HepG2 (cell line): ENCODE measurements around the gene NUDT21. TPM values are rescaled to one million over a fixed set of nuclear protein-coding genes. Genes with fewer than 3 reads are reported as not detected.

Source experiments
- ARID3A ChIP-seq: IDR thresholded peaks from 2 replicates; pipeline ENCODE4 v1.6.1; 2012; ENCODE audit warnings: low read depth, low read length, improper control_type of control experiment
- GATAD2A ChIP-seq: IDR thresholded peaks from 2 replicates; pipeline ENCODE4 v1.6.1; 2016
- HMG20B ChIP-seq: conservative IDR thresholded peaks from 2 replicates; pipeline ENCODE4 v1.6.1; 2016; ENCODE audit warnings: missing genetic modification reagents, missing compliant biosample characterization
- HNF4A ChIP-seq: sonication (generic); formaldehyde crosslinking; IDR thresholded peaks from 2 replicates; pipeline ENCODE4 v1.4.0; 2020; ENCODE audit warnings: missing genetic modification reagents
- MAX ChIP-seq: IDR thresholded peaks from 2 replicates; pipeline ENCODE4 v1.6.1; 2012; ENCODE audit warnings: inconsistent platforms
- MED1 ChIP-seq: sonication (generic); formaldehyde crosslinking; IDR thresholded peaks from 2 replicates; pipeline ENCODE4 v1.4.0; 2020; ENCODE audit warnings: missing genetic modification reagents
- NBN ChIP-seq: fragments of 450-650 bp; conservative IDR thresholded peaks from 2 replicates; pipeline ENCODE4 v1.6.1; 2017
- NCOR1 ChIP-seq: fragments of 200-600 bp; sonication (generic); IDR thresholded peaks from 2 replicates; pipeline ENCODE4 v1.7.0; 2017; ENCODE audit warnings: antibody characterized with exemption, low read length, borderline replicate concordance
- PAXIP1 ChIP-seq: sonication (generic); formaldehyde crosslinking; conservative IDR thresholded peaks from 2 replicates; pipeline ENCODE4 v1.4.0; 2020; ENCODE audit warnings: mild to moderate bottlenecking, missing genetic modification reagents, moderate library complexity
- SAP130 ChIP-seq: IDR thresholded peaks from 2 replicates; pipeline ENCODE4 v1.6.1; 2016; ENCODE audit warnings: low read depth
- SOX13 ChIP-seq, 3 experiments: fragments of 450-650 bp in 1 of 3; sonication (generic) in 1 of 3; formaldehyde crosslinking in 1 of 3; IDR thresholded peaks in 2 of 3; conservative IDR thresholded peaks in 1 of 3; 2 replicates each; pipeline versions ENCODE4 v1.5.0 to v1.6.1; 2016 to 2020; ENCODE audit warnings: antibody characterized with exemption in 1 of 3, mild to moderate bottlenecking in 1 of 3, missing compliant biosample characterization in 1 of 3, missing genetic modification reagents in 1 of 3, moderate library complexity in 1 of 3
- THAP11 ChIP-seq: IDR thresholded peaks from 2 replicates; pipeline ENCODE4 v1.6.1; 2016; ENCODE audit warnings: missing biosample characterization, missing genetic modification reagents
- ZNF121 ChIP-seq: sonication (generic); formaldehyde crosslinking; IDR thresholded peaks from 2 replicates; pipeline ENCODE4 v1.5.0; 2020; ENCODE audit warnings: mild to moderate bottlenecking, missing genetic modification reagents
- ZNF142 ChIP-seq: sonication (generic); formaldehyde crosslinking; IDR thresholded peaks from 2 replicates; pipeline ENCODE4 v1.4.0; 2020; ENCODE audit warnings: missing genetic modification reagents
- ZNF160 ChIP-seq: sonication (generic); formaldehyde crosslinking; IDR thresholded peaks from 2 replicates; pipeline ENCODE4 v1.8.0; 2022; ENCODE audit warnings: mild to moderate bottlenecking, inconsistent platforms, missing genetic modification reagents
- ZNF264 ChIP-seq: sonication (generic); formaldehyde crosslinking; IDR thresholded peaks from 2 replicates; pipeline ENCODE4 v1.4.0; 2020; ENCODE audit warnings: missing genetic modification reagents
- ZNF562 ChIP-seq: sonication (generic); formaldehyde crosslinking; IDR thresholded peaks from 2 replicates; pipeline ENCODE4 v1.8.0; 2022; ENCODE audit warnings: missing genetic modification reagents, borderline replicate concordance
- ZNF644 ChIP-seq: IDR thresholded peaks from 2 replicates; pipeline ENCODE4 v1.6.1; 2016; ENCODE audit warnings: low read depth
- ZNF816 ChIP-seq: sonication (generic); formaldehyde crosslinking; IDR thresholded peaks from 2 replicates; pipeline ENCODE4 v1.8.0; 2022; ENCODE audit warnings: missing genetic modification reagents, mild to moderate bottlenecking, borderline replicate concordance
- ZNF883 ChIP-seq: sonication (generic); formaldehyde crosslinking; IDR thresholded peaks from 2 replicates; pipeline ENCODE4 v1.5.1; 2020; ENCODE audit warnings: mild to moderate bottlenecking, missing genetic modification reagents; ENCODE audit errors: not compliant biosample characterization
- polyA plus RNA-seq, 8 experiments: library from polyadenylated mRNA; depleted of rRNA in 3 of 8; stranded (reverse) in 7 of 8; unstranded in 1 of 8; fragments of >200 nt; fragmentation: Illumina TruSeq in 4 of 8; extraction: Trizol in 4 of 8; gene quantifications; 2 replicates each; pipeline versions ENCODE4 v1.2.1 to v1.2.3, GENCODE V29; 2011 to 2016; ENCODE audit warnings: low read depth in 4 of 8, missing spikeins in 1 of 8, mixed read lengths in 1 of 8; ENCODE audit not compliant: insufficient read depth in 1 of 8
- total RNA-seq, 5 experiments: library from RNA; depleted of rRNA; stranded (reverse); fragments of >200 nt; fragmentation: Illumina TruSeq; extraction: Trizol; gene quantifications; 2 replicates each; pipeline ENCODE4 v1.2.3, GENCODE V29; 2016; ENCODE audit warnings: low read depth in 1 of 5

Gene NUDT21
- total and polyA plus RNA-seq, 2 of the 13 experiments (the other 11 are each of a cell fraction or from before 2014, with no cell fraction given): 177 to 210 TPM

GRCh38 chr16:56382459-56382858 is 68.7 kb downstream of the NUDT21 start (continued):
- TF ChIP-seq ZNF562 (CRISPR knock-in tag) (no peak), THAP11 (0 out of 2 replicates have a peak, but pooled peaks have one; percentile 21), MED1 (CRISPR knock-in tag) (0 out of 2 replicates have a peak, but pooled peaks have one; percentile 11), GATAD2A (CRISPR knock-in tag) (peak; percentile 65), ZNF121 (CRISPR knock-in tag) (0 out of 2 replicates have a peak, but pooled peaks have one; percentile 16), ZNF644 (CRISPR knock-in tag) (peak; percentile 75; the same call in 1 of the 2 replicates), HNF4A (peak; percentile 93), ZNF816 (CRISPR knock-in tag) (no peak), SAP130 (CRISPR knock-in tag) (peak; percentile 65), ZNF160 (no peak), ARID3A (peak; percentile 18; the same call in 1 of the 2 replicates), ZNF264 (CRISPR knock-in tag) (no peak), PAXIP1 (CRISPR knock-in tag) (0 out of 2 replicates have a peak, but pooled peaks have one; percentile 38), NCOR1 (peak; percentile 88), HMG20B (CRISPR knock-in tag) (0 out of 2 replicates have a peak, but pooled peaks have one; percentile 27), ZNF142 (CRISPR knock-in tag) (no peak), NBN (no peak), SOX13 (IDR thresholded peaks at IDR 0.05) (no peak), SOX13 (CRISPR knock-in tag; conservative IDR thresholded peaks at IDR 0.05 in 1 of 2, IDR thresholded peaks at IDR 0.05 in 1 of 2) (peak in 1 of 2 experiments; percentile 38; a peak in 1 of 4 replicates), MAX (peak; percentile 48; the same call in 1 of the 2 replicates), ZNF883 (no peak)
